HAP-1 (cell line): ENCODE measurements around the gene DHX16.
"Not testable (repeated sequence)": the region's sequence is repeated elsewhere in the genome, so short reads cannot be mapped to it uniquely, and the experiment has no call there.

Experiments used
- DNase-seq, 2 experiments: peaks; one replicate each; pipeline ENCODE4 v3.0.0-alpha.2; 2016 to 2020; ENCODE audit warnings: low spot score in 2 of 2
- H3K27me3 ChIP-seq: fragments of 250-450 bp; sonication (Bioruptor Pico); 2 replicates; pipeline ENCODE4 v1.5.1; 2020; ENCODE audit warnings: low read depth, mild to moderate bottlenecking, moderate library complexity
- H3K36me3 ChIP-seq: fragments of 250-450 bp; sonication (Bioruptor Pico); replicated peaks from 2 replicates; pipeline ENCODE4 v1.5.1; 2020; ENCODE audit warnings: mild to moderate bottlenecking
- H3K4me1 ChIP-seq: fragments of 250-450 bp; sonication (Bioruptor Pico); 2 replicates; pipeline ENCODE4 v1.5.1; 2020; ENCODE audit warnings: mild to moderate bottlenecking
- H3K4me3 ChIP-seq: fragments of 250-450 bp; sonication (Bioruptor Pico); 2 replicates; pipeline ENCODE4 v1.5.1; 2020; ENCODE audit warnings: mild to moderate bottlenecking, moderate library complexity
- H3K9me3 ChIP-seq: fragments of 250-450 bp; sonication (Bioruptor Pico); 2 replicates; pipeline ENCODE4 v1.5.1; 2020; ENCODE audit warnings: mild to moderate bottlenecking, moderate library complexity
- in situ Hi-C: fragments of 300-500 bp; cut with MboI; formaldehyde crosslinking; loops from 3 replicates; pipeline ENCODE4 v1.14.3; 2020; ENCODE audit warnings: low sequenced_read_pairs, inconsistent platforms, mixed read lengths

Gene DHX16

DNA sequence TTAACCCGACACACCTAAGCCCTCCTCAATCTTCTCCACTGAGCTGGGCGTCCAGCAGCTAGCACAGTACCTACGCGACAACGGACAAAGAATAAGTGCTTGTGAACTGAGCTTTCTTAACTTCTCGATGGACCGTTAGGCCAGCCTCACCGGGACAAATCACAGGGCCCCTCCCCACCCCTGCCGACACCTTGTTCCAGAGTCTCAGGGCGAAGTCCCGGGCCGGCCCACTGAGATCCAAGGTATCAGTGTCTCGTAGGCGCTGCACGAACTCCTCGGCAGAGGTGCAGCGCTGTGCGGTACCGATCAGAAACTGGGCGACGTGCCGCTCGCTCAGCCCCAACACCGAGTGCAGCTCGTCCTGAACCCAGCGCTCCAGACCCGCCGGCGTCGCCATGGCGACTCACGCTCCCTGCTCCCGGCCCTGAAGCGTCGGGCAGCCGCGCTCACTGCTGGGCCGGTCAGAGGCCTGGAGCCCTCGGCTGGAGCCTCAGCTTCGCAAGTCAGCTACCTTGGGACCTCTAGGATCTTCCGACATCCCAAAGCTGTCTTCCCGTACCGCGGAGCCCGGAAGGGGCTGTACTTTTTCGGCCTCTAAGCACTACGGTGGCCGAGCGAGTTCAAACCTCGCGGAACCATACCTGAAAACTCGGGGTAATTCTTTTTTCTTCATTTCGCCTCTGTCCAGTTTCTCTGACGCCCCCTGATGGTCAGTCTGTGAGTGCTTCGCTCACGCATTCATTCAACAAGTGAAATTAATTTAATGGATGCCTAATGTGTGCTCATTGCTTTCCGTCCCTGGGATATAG lies at the start of gene DHX16:
DHX16 (minus strand) TSS at position 562 of the 809 bp plus-strand sequence; CDS start at position 397, 165 bp downstream.
- Histone ChIP-seq H3K4me3 (peak within 1 kb of the TSS; percentile 85), H3K4me1 (peaks cover 19% of the 10 kb centered on the region), H3K36me3 (peaks cover 24% of the 10 kb centered on the region), H3K27me3 (no peaks in the 10 kb centered on the region), H3K9me3 (no peaks in the 10 kb centered on the region)
- DNase-seq: peak; percentile 95 to 98
- in situ Hi-C loops: loop anchor here (5.0 kb wide), 1 partner anchor 55 kb away; no protein-coding TSS in a partner anchor

DNA sequence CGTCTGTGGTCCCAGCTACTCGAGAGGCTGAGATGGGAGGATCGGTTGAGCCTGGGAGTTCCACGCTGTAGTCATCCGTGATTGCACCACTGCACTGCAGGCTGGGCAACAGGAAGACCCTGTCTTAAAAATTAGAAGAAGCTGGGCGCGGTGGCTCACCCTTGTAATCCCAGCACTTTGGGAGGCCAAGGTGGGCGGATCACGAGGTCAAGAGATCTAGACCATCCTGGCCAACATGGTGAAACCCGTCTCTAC lies 49.1 kb upstream of the DHX16 start:
- peak overlapping the region; percentile 69 for H3K4me3 ChIP-seq
- H3K4me1 ChIP-seq: peaks cover 29% of the 10 kb centered on the region
- H3K27me3 ChIP-seq, H3K9me3 ChIP-seq, DNase-seq: not testable (repeated sequence)
- H3K36me3 ChIP-seq: peaks cover 57% of the 10 kb centered on the region
- in situ Hi-C loops: loop anchor here (5.0 kb wide), 1 partner anchor 105 kb away; the partner anchor contains the start of genes MRPS18B and PPP1R10

DNA sequence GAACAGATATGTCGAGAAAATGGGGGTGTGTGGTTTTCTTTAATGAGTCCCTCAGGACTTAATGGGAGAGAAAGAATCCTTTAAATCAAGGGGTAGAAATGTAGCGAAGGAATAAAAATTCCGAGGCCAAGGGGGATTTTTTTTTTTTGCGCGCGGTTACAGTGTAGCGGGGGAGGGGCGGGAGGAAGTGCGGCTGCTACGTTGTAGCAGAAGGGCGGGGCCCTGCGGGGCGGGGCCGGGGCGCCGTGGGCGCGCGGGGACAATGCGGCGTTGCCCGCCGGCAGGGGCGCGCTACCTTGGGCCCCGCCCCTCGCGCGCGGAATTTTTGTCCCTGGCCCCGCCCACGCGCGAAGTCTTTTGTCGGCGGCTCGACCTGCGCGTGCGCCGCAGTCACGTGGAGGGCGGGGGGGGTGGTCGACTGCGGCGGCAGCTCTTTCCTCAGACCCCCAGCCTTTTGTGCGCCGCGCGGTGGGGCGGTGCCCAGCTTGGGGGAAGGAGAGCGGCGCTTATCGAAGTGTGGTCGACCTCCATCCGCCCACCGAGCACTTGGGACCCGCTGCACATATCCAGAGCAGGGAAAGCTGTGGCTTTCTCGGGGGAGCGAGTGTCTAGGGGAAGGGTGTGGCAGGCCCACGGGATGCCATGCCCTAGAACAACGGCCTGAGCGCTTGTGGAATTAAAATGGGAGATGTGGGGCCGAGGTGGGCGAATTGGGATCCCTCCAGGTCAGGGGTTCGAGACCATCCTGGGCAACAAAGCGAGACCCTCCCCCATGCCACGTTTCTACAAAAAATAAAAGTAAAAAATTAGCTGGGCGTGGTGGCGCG lies 48.6 kb upstream of the DHX16 start:
- Histone ChIP-seq H3K36me3 (peaks cover 55% of the 10 kb centered on the region), H3K4me1 (peaks cover 30% of the 10 kb centered on the region), H3K4me3 (peak overlapping the region; percentile 69), H3K27me3 (no peaks in the 10 kb centered on the region), H3K9me3 (no peaks in the 10 kb centered on the region)
- DNase-seq: peak; percentile 75 to 95
- in situ Hi-C loops: loop anchor here (5.0 kb wide), 1 partner anchor 104 kb away; the partner anchor contains the start of genes MRPS18B and PPP1R10

DNA sequence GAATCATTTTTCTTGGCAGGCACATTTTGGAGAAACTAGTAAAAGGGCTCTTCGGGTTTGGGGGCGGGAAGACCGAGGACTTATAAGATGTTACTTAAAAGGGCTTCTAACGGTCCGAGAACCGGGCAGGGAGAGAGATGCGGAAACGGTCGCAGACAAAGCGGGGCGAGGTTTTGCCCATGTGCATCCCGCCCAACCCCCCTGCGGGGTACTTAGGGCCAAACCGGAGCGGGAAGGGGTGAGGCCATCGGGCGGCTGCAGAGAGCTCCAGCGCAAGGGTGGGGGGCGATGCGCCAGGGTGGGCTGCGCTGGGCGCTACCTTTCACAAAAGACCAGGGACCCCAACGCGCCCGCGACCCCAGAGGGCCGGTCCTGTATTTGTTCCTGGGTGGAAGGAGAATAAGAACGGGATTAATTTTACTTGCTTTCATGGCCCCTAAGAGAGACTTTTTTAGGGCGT lies 48.0 kb upstream of the DHX16 start:
- H3K9me3 ChIP-seq: no peaks in the 10 kb centered on the region
- peak; percentile 46 to 85 for DNase-seq
- peaks cover 35% of the 10 kb centered on the region for H3K4me1 ChIP-seq
- no peaks in the 10 kb centered on the region for H3K27me3 ChIP-seq
- H3K36me3 ChIP-seq: peaks cover 52% of the 10 kb centered on the region
- H3K4me3 ChIP-seq: peak overlapping the region; percentile 69
- in situ Hi-C loops: loop anchor here (5.0 kb wide), 1 partner anchor 103 kb away; the partner anchor contains the start of genes MRPS18B and PPP1R10

DNA sequence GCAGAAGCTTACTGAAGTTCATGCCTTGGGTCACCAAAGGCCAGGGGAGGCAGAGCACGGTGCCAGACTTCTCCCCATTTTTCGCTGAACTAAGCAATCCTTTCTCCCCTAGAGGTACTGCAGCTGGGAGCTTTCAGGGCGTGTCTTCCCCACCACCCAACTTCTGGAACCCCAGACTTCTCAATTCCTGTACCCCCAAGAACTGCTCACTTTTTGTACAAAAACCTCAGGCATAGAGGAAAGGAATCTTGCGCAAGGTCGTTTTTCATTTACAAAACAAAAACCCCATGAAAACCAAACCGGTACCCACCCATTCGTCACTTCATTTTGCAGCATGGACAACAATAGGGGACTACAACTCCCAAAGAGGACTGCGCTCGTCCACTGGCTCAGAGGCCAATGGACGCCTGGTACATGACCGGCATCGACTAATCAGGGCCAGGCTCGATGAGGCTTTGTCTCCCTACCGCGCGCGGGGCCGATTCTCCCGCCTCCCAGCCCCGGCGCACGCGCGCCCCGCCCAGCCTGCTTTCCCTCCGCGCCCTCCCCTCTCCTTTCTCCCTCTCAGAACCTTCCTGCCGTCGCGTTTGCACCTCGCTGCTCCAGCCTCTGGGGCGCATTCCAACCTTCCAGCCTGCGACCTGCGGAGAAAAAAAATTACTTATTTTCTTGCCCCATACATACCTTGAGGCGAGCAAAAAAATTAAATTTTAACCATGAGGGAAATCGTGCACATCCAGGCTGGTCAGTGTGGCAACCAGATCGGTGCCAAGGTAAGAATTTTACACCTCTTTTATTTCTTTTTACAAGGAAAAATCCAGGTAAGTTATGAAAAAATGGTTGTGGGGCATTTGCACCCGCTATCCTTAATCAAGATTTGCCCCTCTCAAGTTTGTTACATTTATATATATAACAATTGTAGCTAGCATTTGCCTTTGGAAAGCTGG lies 47.3 kb upstream of the DHX16 start, which contains the start of gene TUBB:
TUBB (plus strand) TSS at position 562 of the 947 bp plus-strand sequence; CDS start at position 717, 155 bp downstream.
- no peaks in the 10 kb centered on the region for H3K27me3 ChIP-seq
- peaks cover 48% of the 10 kb centered on the region for H3K36me3 ChIP-seq
- no peaks in the 10 kb centered on the region for H3K9me3 ChIP-seq
- in situ Hi-C loops: loop anchor here (5.0 kb wide), 1 partner anchor 103 kb away; the partner anchor contains the start of genes MRPS18B and PPP1R10
- peak within 1 kb of the TSS; percentile 69 for H3K4me3 ChIP-seq
- peaks cover 36% of the 10 kb centered on the region for H3K4me1 ChIP-seq
- peak; percentile 98 for DNase-seq

DNA sequence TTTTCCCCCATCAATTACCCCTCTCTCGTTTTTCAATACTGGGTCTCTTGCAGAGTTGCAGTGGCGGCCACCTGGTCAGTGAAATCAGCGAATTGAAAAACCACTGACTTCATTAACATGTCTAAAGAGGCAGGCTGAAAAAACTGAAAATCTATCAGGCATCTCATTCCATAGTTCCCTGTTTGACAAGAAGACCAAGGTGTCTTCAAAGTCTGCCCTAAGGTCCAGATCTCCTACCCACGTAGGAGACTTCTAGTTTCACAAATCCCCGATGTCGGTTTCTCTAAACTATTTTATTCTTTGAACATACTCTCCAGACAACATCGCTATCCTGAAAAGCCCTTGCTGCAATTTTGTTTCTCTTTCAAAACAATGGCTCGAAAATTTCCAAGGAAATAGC lies 46.5 kb upstream of the DHX16 start:
- H3K27me3 ChIP-seq: no peaks in the 10 kb centered on the region
- peaks cover 31% of the 10 kb centered on the region for H3K4me1 ChIP-seq
- peak overlapping the region; percentile 69 for H3K4me3 ChIP-seq
- in situ Hi-C loops: no loop called here
- H3K9me3 ChIP-seq: no peaks in the 10 kb centered on the region
- DNase-seq: peak; percentile 61 to 83
- H3K36me3 ChIP-seq: peaks cover 46% of the 10 kb centered on the region

DNA sequence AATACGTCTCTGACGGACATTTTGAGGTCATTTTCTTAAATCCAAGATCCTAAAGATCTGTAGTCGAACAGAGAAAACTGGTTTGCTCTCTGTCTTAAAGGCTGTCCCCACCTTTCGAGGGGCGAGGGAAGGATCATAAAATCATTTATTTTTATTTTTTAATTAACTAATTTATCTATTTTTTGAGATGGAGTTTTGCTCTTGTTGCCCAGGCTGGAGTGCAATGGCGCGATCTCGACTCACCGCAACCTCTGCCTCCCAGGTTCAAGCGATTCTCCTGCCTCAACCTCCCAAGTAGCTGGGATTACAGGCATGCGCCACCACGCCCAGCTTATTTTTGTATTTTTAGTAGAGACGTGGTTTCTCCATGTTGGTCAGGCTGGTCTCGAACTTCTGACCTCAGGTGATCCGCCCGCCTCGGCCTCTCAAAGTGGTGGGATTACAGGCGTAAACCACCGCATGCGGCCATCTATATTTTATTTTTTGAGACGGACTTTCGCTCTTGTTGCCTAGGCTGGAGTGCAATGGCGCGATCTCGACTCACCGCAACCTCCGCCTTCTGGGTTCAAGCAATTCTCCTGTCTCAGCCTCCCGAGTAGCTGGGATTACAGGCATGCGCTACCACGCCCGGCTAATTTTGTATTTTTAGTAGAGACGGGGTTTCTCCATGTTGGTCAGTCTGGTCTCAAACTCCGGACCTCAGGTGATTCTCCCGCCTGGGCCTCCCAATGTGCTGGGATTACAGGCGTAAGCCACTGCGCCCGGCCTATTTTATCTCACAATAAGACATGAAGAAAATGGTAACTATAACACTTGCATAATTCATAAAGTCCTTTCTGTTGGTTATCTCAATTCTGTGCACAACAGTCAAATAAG lies 45.3 kb upstream of the DHX16 start:
- DNase-seq, H3K9me3 ChIP-seq, H3K27me3 ChIP-seq, in situ Hi-C loops: not testable (repeated sequence)
- Histone ChIP-seq H3K4me1 (peaks cover 27% of the 10 kb centered on the region), H3K36me3 (peaks cover 46% of the 10 kb centered on the region), H3K4me3 (peak overlapping the region; percentile 64)

DNA sequence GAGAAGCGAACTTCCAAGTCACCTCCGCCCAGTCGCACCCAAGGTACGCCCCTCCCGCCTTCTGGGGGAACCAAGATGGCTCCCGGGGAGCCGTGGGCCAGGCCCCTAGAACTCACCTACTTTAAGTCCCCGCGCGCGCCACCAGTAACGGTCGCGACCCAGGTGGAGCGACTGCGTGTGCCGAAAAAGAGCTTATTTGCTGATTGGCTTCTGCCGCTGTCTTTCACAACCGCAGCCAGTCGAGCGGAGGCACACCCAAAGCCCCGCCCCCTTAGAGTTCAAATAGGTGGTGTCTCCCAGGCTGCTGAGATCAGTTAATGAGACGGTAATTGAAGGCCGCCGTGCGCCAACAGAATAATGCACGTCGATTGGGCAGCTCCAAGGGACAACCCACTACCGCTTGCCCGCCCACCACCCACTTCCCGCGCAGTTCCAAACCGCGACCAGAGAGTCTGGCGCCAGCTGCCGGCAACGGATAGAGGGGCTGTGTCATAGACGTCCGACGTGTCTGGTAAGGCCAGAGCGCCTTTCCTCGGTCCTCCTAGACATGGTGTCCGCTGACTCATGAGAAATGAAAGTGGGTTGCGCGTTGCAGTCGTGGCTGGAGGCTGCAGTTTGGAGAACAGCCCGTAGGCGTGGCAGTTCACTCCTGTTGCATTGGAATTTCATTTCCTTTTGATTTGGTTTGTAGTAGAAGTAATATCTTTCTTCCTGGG lies 44.5 kb upstream of the DHX16 start, which contains the start of gene MDC1:
MDC1 (minus strand) TSS at position 153 of the 716 bp plus-strand sequence. CDS start 2,106 bp downstream, outside the sequence.
- Histone ChIP-seq H3K4me1 (peaks cover 22% of the 10 kb centered on the region), H3K9me3 (no peaks in the 10 kb centered on the region), H3K27me3 (no peaks in the 10 kb centered on the region), H3K4me3 (peak within 1 kb of the TSS; percentile 64), H3K36me3 (peaks cover 46% of the 10 kb centered on the region)
- DNase-seq: peak; percentile 99 to 100
- in situ Hi-C loops: no loop called here

DNA sequence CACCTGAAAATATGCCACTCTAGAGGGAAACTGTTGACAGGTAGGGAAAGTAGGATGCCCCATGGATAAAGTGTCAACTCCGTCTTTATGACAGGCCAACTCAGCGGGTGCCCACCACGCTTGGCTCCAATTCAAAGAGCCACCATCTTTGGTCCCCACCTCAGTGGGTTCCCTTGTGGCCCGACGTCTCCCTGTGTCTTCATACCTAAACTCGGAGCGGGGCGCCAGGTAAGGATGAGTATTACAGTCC lies 44.0 kb upstream of the DHX16 start:
- Histone ChIP-seq H3K27me3 (no peaks in the 10 kb centered on the region), H3K36me3 (peaks cover 46% of the 10 kb centered on the region), H3K4me1 (peaks cover 22% of the 10 kb centered on the region), H3K9me3 (no peaks in the 10 kb centered on the region), H3K4me3 (peak overlapping the region; percentile 64)
- DNase-seq: no peak
- in situ Hi-C loops: no loop called here

DNA sequence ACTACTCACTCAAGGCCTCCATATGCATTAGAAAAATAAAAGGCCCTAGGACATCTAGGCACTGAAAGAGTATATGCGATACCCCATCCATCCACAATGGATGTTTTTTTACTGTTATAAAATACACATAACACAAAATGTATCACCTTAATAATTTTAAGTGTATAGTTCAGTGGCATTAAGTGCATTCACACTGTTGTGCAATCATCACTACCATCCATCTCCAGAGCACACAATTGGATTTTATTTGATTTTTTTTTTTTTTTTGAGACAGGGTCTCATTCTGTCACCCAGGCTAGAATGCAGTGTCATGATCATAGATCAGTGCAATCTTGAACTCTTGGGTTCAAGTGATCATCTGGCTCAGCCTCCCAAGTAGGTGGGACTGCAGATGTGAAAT lies 41.5 kb upstream of the DHX16 start:
- H3K4me3 ChIP-seq: no peak overlapping the region
- in situ Hi-C loops: no loop called here

DNA sequence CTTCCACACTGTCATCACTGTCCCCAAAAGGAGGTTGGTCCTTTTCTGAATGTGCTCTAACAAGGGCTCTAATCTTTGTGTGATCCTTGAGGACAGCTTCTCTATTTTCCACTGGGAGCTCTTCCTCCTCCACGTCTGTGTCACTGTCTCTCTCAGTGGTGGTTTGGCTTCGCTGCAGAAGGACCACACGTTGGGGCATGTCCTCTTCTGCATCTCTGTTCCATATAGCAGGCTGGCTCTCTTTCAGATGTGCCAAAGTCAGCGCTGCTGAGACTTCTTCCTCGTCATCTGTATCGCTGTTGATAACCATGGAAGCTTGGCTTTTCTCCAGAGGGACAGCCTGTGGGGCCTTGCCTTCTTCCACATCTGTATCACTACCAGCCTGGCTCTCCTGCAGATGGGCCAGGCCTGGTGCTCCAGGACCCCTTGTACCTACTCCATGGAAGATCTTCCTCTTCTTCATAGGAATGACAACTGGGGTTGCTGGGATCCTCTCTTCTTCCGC lies 39.7 kb upstream of the DHX16 start:
- peaks cover 73% of the 10 kb centered on the region for H3K36me3 ChIP-seq
- no peaks in the 10 kb centered on the region for H3K27me3 ChIP-seq
- in situ Hi-C loops: no loop called here
- H3K4me1 ChIP-seq: peaks cover 7% of the 10 kb centered on the region
- no peak for DNase-seq
- no peaks in the 10 kb centered on the region for H3K9me3 ChIP-seq
- H3K4me3 ChIP-seq: no peak overlapping the region

More for the DNA sequence above, 41.5 kb upstream of the DHX16 start:
- Histone ChIP-seq H3K27me3 (no peaks in the 10 kb centered on the region), H3K9me3 (no peaks in the 10 kb centered on the region), H3K4me1 (peaks cover 22% of the 10 kb centered on the region), H3K36me3 (peaks cover 58% of the 10 kb centered on the region)
- DNase-seq: no peak
